Measurements from ENCODE around the gene SUDS3.
"Not testable (repeated sequence)": the region's sequence is repeated elsewhere in the genome, so short reads cannot be mapped to it uniquely, and the experiment has no call there.

Gene SUDS3

DNA sequence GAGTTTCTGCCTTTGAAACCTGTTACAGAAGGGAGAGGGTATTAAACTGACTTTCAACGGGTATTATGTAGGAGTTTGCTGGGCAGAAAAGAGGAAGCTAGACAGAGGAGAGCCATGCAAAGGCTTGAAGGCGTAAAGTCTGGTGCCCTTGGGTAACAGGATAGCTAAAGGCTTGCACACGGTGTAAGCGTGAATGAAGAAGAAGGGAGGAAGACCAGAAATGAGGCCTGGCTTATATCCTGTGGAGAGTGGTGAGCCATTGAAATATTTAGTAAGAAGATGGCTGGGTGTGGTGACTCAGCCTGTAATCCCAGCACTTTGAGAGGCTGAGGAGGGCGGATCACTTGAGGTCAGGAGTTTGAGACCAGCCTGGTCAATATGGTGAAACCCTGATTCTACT, 22.6 kb downstream of the SUDS3 start:
- DNase-seq, result no peak

- DNase-seq, result no peak
These were observed 25.9 kb downstream of the SUDS3 start for GRCh38 chr12:118402251-118402650.

DNA sequence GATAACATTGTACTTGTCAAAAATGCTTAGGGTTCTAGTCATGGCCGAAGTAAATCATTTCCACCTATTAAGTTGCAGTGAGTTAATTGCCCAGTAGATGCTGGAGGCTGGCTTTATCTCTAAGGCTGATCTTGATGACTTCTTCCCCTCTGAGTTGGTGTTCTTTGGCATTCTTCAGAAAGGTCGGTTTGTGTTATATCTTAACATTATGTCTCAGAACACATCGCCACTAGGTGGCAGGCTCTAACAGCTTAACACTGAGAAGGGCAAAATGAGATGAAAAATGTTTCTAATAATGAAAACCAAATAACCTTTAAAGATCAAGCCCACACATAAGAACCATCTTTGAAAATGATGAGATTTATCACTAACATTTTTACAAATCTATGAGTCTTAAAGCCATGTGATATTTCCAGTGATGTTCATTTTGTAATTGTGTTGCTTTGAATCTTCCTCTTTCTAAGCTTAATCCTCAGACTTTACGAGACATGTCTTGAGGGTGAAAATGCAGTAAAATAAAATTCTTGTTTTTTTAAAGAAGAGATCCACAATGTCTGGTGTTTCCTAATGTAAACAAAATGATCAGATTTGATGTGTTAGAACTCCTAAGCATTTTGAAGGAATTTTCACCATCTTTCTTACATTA, 28.6 kb downstream of the SUDS3 start:
- peak; percentile 35 for DNase-seq

- not testable (repeated sequence) for DNase-seq
These were observed 31.9 kb downstream of the SUDS3 start for GRCh38 chr12:118408241-118408640.

- DNase-seq, result no peak
These were observed 33.5 kb downstream of the SUDS3 start for GRCh38 chr12:118409834-118410233.

DNA sequence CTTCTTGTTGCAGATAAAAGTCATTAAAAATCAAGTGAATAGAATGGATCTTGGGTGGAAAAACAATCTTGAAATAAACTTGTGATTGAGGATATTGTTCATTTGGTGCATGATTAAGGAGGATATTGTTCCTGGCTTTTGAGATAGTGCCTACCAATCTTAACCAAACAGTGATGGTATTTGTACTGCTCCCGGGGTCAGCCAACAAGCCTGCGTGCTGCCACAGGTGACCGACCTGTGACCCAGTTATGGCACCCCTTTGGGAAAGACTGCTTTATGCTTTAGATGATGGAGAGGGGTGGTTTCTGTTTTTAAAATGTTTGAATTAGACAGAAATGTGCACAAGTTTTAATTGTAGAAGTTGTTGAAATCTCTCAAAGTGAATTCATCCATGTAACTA, 41.6 kb downstream of the SUDS3 start:
- no peak for DNase-seq

DNA sequence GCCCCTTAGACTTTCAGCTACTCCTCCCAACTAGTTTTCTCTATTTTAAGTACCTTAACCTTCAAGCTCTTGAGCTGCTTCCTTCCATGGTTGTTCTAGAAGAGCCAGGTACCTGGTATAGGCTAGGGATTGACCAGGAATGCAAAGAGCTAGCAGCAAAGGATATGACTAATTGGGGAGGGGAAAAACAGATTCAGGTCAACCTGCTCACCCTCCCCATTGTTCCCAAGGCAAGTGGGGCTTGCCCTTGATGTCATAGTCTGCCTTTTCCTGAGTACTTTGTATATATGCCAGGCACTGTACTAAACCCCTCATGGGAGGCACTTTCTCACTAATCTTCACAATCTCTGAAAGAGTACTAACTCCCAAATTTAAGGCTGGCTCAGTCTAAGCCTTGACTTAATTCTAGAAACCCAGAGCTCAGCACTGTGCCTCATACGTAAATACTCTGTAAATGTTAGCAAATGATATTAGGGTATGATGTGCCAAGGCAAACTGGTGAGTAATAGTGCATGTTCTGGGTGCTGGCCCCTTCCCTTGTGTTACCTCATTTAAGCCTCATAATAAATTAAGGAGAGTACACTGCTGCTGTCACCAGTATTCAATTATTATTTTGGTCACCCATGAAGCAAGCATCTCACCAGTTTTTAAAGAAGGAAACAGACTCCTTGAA, 42.2 kb downstream of the SUDS3 start:
- DNase-seq, result no peak

DNA sequence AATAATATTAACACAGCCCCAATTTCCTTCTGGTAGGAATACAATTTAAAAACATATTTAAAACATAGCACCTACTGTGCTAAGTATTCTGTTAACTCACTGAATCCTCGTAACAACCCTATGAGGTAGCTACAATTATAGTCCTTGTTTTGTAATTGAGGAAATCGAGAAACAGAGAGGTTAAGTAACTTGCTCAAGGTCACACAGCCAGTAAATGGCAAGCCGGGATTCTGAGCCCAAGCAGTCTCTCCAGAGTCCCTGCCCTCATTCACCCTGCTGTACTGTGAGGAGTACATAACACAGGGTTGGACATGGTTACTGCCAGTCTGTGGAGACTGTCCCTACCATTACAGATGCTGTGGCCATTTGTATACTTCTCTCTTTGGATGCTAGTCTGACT, 44.3 kb downstream of the SUDS3 start:
- no peak for DNase-seq

DNA sequence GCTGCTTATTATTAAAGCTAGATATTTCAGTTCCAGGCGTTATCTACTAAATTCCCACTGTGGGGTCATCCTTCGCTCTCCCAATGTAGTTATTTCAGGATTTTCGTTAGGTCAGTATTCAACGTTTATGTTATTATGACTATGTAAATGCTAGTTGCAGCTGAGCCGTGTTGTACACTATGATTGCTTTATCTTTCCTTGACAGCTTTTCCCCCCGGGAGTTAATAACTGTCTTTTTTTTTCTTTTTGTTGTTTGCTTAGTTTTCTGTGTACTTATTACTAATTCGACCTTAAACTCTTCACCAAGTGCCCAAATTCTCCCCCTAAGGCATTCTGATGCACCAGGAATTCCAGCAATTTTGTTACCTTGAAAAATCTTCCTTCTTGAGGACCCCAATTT, 48.5 kb downstream of the SUDS3 start:
- DNase-seq, result no peak

DNA sequence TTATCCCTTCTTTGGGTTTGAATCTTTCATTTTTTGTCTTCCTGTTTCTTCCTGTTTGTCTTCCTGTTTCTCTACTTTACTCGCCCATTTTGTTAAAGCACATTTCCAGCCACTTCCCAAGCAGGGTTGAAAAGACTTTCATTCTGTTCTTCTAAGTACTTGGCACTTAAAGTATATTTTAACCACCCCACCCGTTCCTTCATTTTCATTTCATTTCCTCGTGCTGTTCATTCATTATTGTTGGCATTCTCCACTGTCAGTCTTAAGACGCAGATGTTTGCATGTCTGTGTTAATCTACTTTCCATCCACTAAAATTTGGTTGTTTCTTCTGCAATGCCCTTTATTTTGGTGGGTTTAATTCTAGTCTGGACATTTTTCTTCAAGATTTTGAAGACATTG, 49.0 kb downstream of the SUDS3 start:
- no peak for DNase-seq

DNA sequence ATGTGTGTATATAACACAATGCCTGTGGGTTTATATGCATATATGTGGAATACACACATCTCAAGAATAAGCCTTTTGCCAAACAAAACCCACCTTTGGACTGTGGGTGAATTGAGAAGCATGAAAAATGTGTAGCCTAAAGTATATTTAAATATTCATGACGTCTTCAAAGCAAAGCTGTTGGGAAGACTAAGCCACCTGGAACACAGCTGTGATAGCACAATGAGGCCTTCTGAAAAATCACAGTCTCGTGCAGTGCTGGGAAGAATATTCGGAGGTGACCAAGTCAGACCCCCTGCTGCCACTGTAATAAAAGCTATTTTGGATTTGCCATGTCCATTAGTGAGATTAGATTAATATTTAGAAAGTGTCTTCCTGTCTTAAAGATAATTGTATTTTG, 51.5 kb downstream of the SUDS3 start:
- no peak for DNase-seq

DNA sequence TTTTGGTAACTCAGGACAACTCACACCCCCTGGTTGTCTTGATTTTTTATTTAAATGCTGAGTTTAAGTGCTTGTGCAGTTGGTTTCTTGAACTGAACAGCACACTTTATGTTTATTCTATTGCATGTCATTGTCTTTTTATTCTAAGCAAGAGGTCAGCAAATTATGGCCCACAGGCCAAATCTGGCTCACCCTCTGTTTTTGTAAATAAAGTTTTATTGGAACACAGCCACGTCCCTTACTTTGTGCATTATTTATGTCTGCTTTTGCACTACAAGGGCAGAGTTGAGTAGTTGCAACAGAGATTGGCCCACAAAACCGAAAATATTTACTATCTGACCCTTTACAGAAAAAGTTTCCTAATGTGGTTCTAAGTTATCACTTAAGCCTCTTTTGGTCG, 52.3 kb downstream of the SUDS3 start:
- no peak for DNase-seq

DNA sequence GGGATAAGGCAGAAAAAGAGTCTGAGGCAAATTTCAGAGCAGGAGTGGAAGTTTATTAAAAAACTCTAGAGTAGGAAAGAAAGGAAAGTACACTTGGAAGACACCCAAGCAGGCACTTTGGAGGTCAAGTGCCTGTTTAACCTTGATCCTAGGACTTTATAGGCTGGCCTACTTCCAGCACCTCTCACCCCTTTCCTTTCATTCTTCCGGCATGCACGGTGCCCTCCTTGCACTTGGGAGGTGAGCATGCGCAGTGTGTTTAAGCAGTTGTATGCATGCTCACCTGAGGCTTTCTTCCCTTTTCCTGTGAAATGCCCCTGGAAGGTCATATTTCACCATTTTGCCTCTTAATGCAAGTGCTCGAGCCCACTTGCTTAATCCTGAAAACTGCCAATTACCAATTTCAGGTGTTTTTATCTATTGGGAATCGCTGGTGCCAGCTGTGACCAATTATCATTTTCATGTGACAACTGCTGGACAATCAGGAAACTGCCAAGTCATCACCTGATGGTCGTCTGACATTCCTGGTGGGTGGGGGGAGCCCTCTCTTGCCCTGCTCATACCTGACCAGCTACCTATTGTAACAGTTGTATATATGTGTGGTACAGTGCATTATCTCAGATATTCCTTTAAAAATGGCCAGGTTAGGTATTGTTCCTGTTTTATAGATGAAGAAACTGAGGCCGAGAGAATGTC, 53.5 kb downstream of the SUDS3 start:
- DNase-seq, result peak; percentile 27

GRCh38 chr12:118430516-118430915, 54.2 kb downstream of the SUDS3 start:
- DNase-seq, result no peak

DNA sequence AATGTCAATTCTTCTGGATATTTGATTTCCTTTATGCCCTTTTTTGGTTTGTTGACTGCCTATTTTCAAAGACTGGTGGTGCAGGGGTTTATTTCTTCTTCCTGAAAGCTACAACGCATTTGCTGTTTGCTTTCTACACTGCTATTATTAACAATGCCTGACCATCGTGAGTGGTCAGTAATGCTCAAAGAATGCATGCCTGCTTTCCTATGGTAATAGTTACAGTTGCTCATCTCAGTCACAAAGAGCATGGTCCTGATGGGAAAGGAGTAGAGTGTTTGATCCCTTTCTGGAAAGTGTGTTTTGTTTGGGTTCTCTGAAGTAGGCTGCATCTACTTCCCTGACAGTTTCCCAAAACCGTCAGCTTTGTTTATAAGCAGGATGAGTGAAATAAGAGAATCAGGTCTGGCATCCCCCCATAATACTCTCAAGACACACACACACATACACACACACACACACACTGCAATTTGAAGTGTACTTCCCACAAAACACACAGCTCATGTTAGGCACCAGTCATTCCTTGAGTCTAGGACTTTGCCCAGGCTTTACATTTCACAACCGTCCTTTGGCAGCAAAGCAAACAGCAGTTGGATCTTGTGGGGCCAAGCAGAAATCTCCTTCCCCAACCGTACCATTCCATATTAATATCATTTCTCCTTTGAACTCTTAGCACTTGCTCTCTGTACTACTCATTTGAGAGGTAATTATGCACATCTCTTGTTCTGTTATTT, 56.6 kb downstream of the SUDS3 start:
- DNase-seq, result no peak

DNA sequence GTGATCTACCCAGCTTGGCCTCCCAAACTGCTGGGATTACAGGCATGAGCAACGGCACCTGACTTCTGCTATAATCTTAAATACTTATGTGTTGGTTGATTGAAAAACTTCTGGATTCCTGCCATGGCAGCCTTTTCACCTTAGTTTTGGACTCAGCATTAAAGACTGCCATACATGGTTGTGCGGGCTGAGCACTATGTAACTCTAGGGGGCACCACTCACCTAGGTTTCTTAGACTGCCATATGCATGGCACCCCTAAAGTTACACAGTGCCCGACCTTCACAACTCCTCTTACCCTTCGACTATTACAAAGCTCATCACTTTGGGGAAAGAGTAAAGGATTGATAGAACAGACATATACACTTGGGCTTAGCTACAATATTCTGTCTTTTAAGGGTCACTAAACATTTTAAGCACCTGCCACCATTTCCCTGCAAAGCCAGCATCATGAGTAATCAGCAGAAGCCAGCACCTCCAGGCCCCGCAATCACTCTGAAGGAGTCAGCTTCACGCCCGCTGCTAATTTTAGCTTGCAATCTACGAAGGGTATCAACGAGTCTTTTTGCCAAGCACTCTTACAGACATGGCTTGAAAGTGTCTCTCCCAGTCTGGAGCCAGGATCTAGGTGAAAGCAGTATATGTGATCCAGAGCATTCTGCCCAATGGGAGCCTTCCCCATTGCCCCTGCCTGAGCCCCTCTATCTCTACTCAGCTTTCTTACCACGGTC, 59.8 kb downstream of the SUDS3 start:
- DNase-seq, result no peak

- no peak for DNase-seq
These were observed 60.6 kb downstream of the SUDS3 start for GRCh38 chr12:118436986-118437385.

DNA sequence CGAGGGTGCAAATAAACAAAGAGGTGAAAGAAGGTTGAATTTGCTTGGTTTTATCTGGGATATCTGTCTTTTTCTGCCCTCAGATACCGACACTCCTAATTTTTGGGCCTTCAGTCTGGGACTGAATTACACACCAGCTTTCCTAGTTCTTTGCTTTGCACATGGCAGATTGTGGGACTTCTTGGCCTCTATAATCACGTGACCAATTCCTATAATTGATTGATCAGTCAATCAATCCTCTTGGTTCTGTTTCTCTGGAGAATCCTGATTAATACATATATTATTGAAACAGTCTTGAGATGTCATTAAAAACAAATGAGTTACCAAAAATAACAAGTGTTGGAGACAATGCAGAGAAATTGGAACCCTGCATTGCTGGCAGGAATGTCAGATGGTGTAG, 62.7 kb downstream of the SUDS3 start:
- DNase-seq, result no peak

DNA sequence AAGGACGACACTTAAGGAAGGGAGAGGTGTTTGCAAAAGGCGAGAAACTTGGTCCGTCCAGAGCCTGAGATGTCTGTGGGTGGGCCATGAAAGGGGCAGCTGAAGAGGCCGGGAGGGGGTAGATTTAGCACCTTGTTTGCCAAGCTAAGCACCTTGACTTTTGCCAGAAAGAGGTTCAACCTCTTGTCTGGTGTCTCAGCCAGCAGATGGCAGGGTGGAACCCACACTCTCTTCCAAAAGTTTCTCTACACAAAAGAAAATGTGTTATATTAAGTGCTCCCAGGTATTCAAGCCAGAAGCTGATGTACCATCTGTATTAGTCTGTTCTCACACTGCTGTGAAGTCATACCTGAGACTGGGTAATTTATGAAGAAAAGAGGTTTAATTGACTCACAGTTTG, 69.9 kb downstream of the SUDS3 start:
- DNase-seq, result no peak

DNA sequence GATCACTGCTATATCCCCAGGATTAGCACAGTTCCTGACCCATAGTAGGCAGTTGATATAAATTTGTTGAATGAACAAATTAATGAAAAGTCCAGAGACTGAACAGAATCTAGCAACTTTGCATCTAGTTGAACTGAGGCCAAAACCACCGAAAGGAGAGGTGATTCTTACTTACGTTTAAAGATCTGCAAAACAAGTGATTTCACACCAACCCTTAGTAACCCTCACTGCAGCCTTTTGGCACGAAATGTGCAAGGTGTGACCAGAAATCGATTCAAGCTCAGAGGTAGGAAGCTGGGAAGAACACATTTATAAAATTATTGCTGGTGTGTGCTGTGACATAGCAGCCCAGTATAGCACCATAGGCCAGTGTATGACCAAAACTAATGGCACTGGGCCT, 70.8 kb downstream of the SUDS3 start:
- no peak for DNase-seq

DNA sequence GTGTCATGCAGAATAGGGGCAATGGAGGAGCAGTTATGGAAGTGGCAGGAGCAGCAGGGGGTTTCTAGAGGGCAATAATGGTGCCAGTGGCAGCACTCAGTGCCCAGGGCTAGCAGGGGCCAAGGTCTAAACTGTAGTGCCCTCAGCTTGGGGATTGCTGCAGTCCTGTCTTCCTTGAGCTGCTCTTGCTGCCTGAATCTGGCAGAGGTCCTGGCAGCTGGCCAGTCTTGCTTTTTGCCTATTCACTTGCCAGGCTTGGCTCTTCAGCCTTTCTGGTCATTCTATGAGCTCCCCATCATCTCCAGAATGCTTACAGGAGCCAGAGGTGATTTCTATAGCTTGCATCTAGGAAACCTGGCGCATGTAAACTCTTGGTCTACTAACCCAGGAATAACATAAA, 72.0 kb downstream of the SUDS3 start:
- DNase-seq, result no peak

GRCh38 chr12:118455327-118455726, 79.0 kb downstream of the SUDS3 start:
- no peak for DNase-seq

DNA sequence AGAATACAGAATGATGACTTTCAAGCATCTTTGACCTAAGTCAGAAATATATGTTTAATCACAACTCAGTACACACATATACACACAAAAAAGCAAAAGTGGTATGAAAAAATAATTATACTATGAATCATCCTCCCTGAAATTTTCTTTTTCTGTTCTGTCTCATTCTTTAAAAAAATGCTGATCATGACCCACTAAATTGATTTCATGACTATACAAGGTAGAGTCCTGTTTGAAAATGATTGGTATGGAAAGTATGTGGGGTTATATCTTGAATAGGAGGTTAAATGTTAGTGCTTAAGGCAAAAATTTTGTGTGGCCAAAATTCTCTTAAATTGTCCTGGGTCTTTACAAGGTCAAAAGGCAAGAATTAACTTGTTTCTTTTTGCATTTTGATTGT, 80.4 kb downstream of the SUDS3 start:
- DNase-seq, result no peak
